K562 (cell line): ENCODE data around the gene TMEM164. TPM values are rescaled to one million over a fixed set of nuclear protein-coding genes. Genes with fewer than 3 reads are reported as not detected.
A peak's percentile ranks its signal among the peaks of the same experiment; 100 is the strongest.

Experiments
- ARID3B ChIP-seq: fragments of 250-450 bp; sonication (Bioruptor Pico); IDR thresholded peaks from 2 replicates; pipeline ENCODE4 v1.4.0; 2020; ENCODE audit warnings: borderline replicate concordance
- ARNT ChIP-seq, 2 experiments: fragments of 450-650 bp; IDR thresholded peaks; 2 replicates each; pipeline ENCODE4 v1.6.1; 2016; ENCODE audit warnings: mild to moderate bottlenecking in 1 of 2
- CBFA2T2 ChIP-seq: fragments of 450-650 bp; conservative IDR thresholded peaks from 2 replicates; pipeline ENCODE4 v1.6.1; 2017; ENCODE audit warnings: mild to moderate bottlenecking
- CBFA2T3 ChIP-seq: fragments of 450-650 bp; IDR thresholded peaks from 2 replicates; pipeline ENCODE4 v1.6.1; 2017
- EP400 ChIP-seq: fragments of 450-650 bp; IDR thresholded peaks from 2 replicates; pipeline ENCODE4 v1.6.1; 2017; ENCODE audit warnings: antibody characterized with exemption, mild to moderate bottlenecking, moderate library complexity
- ESRRA ChIP-seq: fragments of 450-650 bp; IDR thresholded peaks from 2 replicates; pipeline ENCODE4 v1.6.1; 2014; ENCODE audit warnings: low read depth, mild to moderate bottlenecking, moderate library complexity, borderline replicate concordance
- FOXO4 ChIP-seq: fragments of 450-650 bp; formaldehyde crosslinking; IDR thresholded peaks from 2 replicates; pipeline ENCODE4 v1.4.0; 2020; ENCODE audit warnings: mild to moderate bottlenecking, moderate library complexity
- GABPB2 ChIP-seq: fragments of 250-450 bp; sonication (Bioruptor Pico); conservative IDR thresholded peaks from 2 replicates; pipeline ENCODE4 v1.5.1; 2021; ENCODE audit warnings: mild to moderate bottlenecking
- HES1 ChIP-seq: fragments of 450-650 bp; IDR thresholded peaks from 2 replicates; pipeline ENCODE4 v1.6.1; 2016; ENCODE audit warnings: low read depth, mild to moderate bottlenecking, moderate library complexity
- HNRNPK ChIP-seq: fragments of 200-400 bp; formaldehyde crosslinking; IDR thresholded peaks from one replicate; pipeline ENCODE4 v1.6.1; 2018; ENCODE audit warnings: mild to moderate bottlenecking, low read depth, low read length; ENCODE audit not compliant: poor library complexity, severe bottlenecking
- KLF16 ChIP-seq: IDR thresholded peaks from 2 replicates; pipeline ENCODE4 v1.6.1; 2016; ENCODE audit warnings: antibody characterized with exemption
- NCOA1 ChIP-seq: fragments of 450-650 bp; IDR thresholded peaks from 2 replicates; pipeline ENCODE4 v1.6.1; 2016; ENCODE audit warnings: low read depth
- NFYB ChIP-seq: IDR thresholded peaks from 2 replicates; pipeline ENCODE4 v1.6.1; 2011; ENCODE audit warnings: mild to moderate bottlenecking, moderate library complexity; ENCODE audit not compliant: insufficient read length; ENCODE audit errors: extremely low read depth
- NR4A1 ChIP-seq, 2 experiments: fragments of 250-450 bp in 1 of 2; fragments of 450-650 bp in 1 of 2; sonication (Bioruptor Pico) in 1 of 2; IDR thresholded peaks; 2 replicates each; pipeline versions ENCODE4 v1.4.0 to v1.6.1; 2016 to 2020; ENCODE audit warnings: mild to moderate bottlenecking in 2 of 2, missing compliant biosample characterization in 1 of 2, missing genetic modification characterization in 1 of 2, moderate library complexity in 1 of 2
- RUNX1 ChIP-seq: sonication (generic); IDR thresholded peaks from 2 replicates; pipeline ENCODE4 v1.6.1; 2016; ENCODE audit warnings: antibody characterized with exemption, low read depth
- SMARCE1 ChIP-seq: fragments of 450-650 bp; IDR thresholded peaks from 2 replicates; pipeline ENCODE4 v1.7.1; 2016; ENCODE audit warnings: mild to moderate bottlenecking
- SOX6 ChIP-seq: fragments of 450-650 bp; IDR thresholded peaks from 2 replicates; pipeline ENCODE4 v1.6.1; 2014; ENCODE audit warnings: mild to moderate bottlenecking
- SP1 ChIP-seq: sonication (generic); formaldehyde crosslinking; IDR thresholded peaks from 2 replicates; pipeline ENCODE4 v1.8.1; 2022; ENCODE audit warnings: mild to moderate bottlenecking, missing genetic modification reagents
- STAT5A ChIP-seq: IDR thresholded peaks from 2 replicates; pipeline ENCODE4 v1.6.1; 2012; ENCODE audit warnings: low read length, inconsistent platforms, borderline replicate concordance
- THAP7 ChIP-seq: fragments of 250-450 bp; sonication (Bioruptor Pico); IDR thresholded peaks from 2 replicates; pipeline ENCODE4 v1.5.0; 2021
- ZNF395 ChIP-seq: fragments of 200-800 bp; sonication (Bioruptor generic); IDR thresholded peaks from 2 replicates; pipeline ENCODE4 v1.6.1; 2017; ENCODE audit warnings: missing genetic modification characterization, missing compliant biosample characterization
- ZNF639 ChIP-seq, 2 experiments: fragments of 200-800 bp in 1 of 2; sonication (Bioruptor generic) in 1 of 2; sonication (generic) in 1 of 2; formaldehyde crosslinking in 1 of 2; IDR thresholded peaks in 1 of 2; conservative IDR thresholded peaks in 1 of 2; 2 replicates each; pipeline versions ENCODE4 v1.5.0 to v1.6.1; 2016 to 2020; ENCODE audit warnings: missing compliant biosample characterization in 1 of 2, missing genetic modification characterization in 1 of 2, missing genetic modification reagents in 1 of 2
- polyA plus RNA-seq, 8 experiments: library from polyadenylated mRNA; depleted of rRNA in 4 of 8; stranded (reverse) in 5 of 8; unstranded in 3 of 8; fragments of >200 nt; fragmentation: Nextera tagmentation in 2 of 8; fragmentation: Illumina TruSeq in 1 of 8; extraction: Ambion mirVana in 2 of 8; extraction: Trizol in 1 of 8; gene quantifications; 2 replicates each; pipeline versions ENCODE4 v1.2.1 to v1.2.3, GENCODE V29; 2011 to 2014; ENCODE audit warnings: inconsistent platforms in 1 of 8, missing spikeins in 1 of 8
- total RNA-seq, 7 experiments: library from RNA; depleted of rRNA in 6 of 7; stranded (reverse); fragments of >200 nt in 6 of 7; fragmentation: Illumina TruSeq in 2 of 7; extraction: Trizol in 2 of 7; gene quantifications; 2 replicates each; pipeline versions ENCODE4 v1.2.1 to v1.2.3, GENCODE V29; 2011 to 2021; ENCODE audit warnings: low replicate concordance in 1 of 7

TMEM164 gene
- total and polyA plus RNA-seq, 9 of the 15 experiments (the other 6 are each of a cell fraction or from before 2014, with no cell fraction given): 2.4 to 57.3 (median 23.1) TPM

- TF ChIP-seq ZNF395 (CRISPR knock-in tag): peak; percentile 80; the same call in 1 of the 2 replicates
- peak in 1 of 2 experiments; percentile 61; a peak in 1 of 4 replicates for TF ChIP-seq ARNT (IDR thresholded peaks at IDR 0.05)
- peak; percentile 59; the same call in 1 of the 2 replicates for TF ChIP-seq SP1
- TF ChIP-seq SMARCE1: peak; percentile 73
- TF ChIP-seq ESRRA: peak; percentile 84; the same call in 1 of the 2 replicates
- no peak for TF ChIP-seq THAP7 (CRISPR knock-in tag)
- TF ChIP-seq FOXO4 (CRISPR knock-in tag): no peak
- TF ChIP-seq SOX6: peak; percentile 83
- peak; percentile 57; the same call in 1 of the 2 replicates for TF ChIP-seq RUNX1
- peak; percentile 85 for TF ChIP-seq CBFA2T2
- TF ChIP-seq GABPB2: no peak
- TF ChIP-seq ZNF639 (CRISPR knock-in tag; conservative IDR thresholded peaks at IDR 0.05 in 1 of 2, IDR thresholded peaks at IDR 0.05 in 1 of 2): 0 out of 4 replicates have a peak, but pooled peaks of 1 of the 2 experiments have one; percentile 67
- no peak for TF ChIP-seq HNRNPK
- peak; percentile 79 for TF ChIP-seq HES1
- TF ChIP-seq NCOA1: peak; percentile 39; the same call in 1 of the 2 replicates
- peak; percentile 87 for TF ChIP-seq KLF16
- TF ChIP-seq CBFA2T3: peak; percentile 93
- no peak for TF ChIP-seq ARID3B
- peak; percentile 38 for TF ChIP-seq NFYB
- 0 out of 2 replicates have a peak, but pooled peaks have one; percentile 17 for TF ChIP-seq EP400
- no peak for TF ChIP-seq NR4A1 (CRISPR knock-in tag; IDR thresholded peaks at IDR 0.05)
- no peak for TF ChIP-seq NR4A1 (tag; IDR thresholded peaks at IDR 0.05)
- TF ChIP-seq STAT5A: peak; percentile 84
Measured at GRCh38 chrX:109959356-109959871, 43.5 kb upstream of the TMEM164 start (continued).
